ENCODE measurements around the gene PFN4. TPM values are rescaled to one million over a fixed set of nuclear protein-coding genes. Genes with fewer than 3 reads are reported as not detected.
A peak's percentile ranks its signal among the peaks of the same experiment; 100 is the strongest.
"Not testable (repeated sequence)": the region's sequence is repeated elsewhere in the genome, so short reads cannot be mapped to it uniquely, and the experiment has no call there.

Gene PFN4
- not detected for total RNA-seq

GRCh38 chr2:24123195-24123921 is at the start of gene PFN4, which contains the start of gene FAM228B:
TSS of gene PFN4 (minus strand) at chr2:24123334. CDS start at chr2:24122535, 799 bp downstream.
TSS of gene FAM228B (plus strand) at chr2:24123469. CDS start at chr2:24124362, 893 bp downstream.
- DNase-seq (ENCODE audit: low spot score in 2 of 2) = peak; percentile 89 to 90
- FAIRE-seq = no peak

GRCh38 chr2:24169023-24169422 is 45.9 kb upstream of the PFN4 start:
- FAIRE-seq = no peak
- no peak for DNase-seq (ENCODE audit: low spot score in 2 of 2)

- FAIRE-seq (no peak), DNase-seq (ENCODE audit: low spot score in 2 of 2) (no peak)
Observed at GRCh38 chr2:24164416-24164973, 41.4 kb upstream of the PFN4 start.

- FAIRE-seq (no peak), DNase-seq (ENCODE audit: low spot score in 2 of 2) (no peak)
Observed at GRCh38 chr2:24163601-24164000, 40.5 kb upstream of the PFN4 start.

GRCh38 chr2:24163186-24163585 is 40.1 kb upstream of the PFN4 start:
- FAIRE-seq (no peak), DNase-seq (ENCODE audit: low spot score in 2 of 2) (no peak)

- FAIRE-seq (no peak), DNase-seq (ENCODE audit: low spot score in 2 of 2) (no peak)
Observed at GRCh38 chr2:24162494-24162893, 39.4 kb upstream of the PFN4 start.

GRCh38 chr2:24160761-24161160 is 37.6 kb upstream of the PFN4 start:
- no peak for FAIRE-seq
- DNase-seq (ENCODE audit: low spot score in 2 of 2) = no peak

- FAIRE-seq = no peak
- no peak for DNase-seq (ENCODE audit: low spot score in 2 of 2)
Observed at GRCh38 chr2:24159708-24160107, 36.6 kb upstream of the PFN4 start.

GRCh38 chr2:24158131-24158530 is 35.0 kb upstream of the PFN4 start:
- no peak for FAIRE-seq

GRCh38 chr2:24153478-24153877 is 30.3 kb upstream of the PFN4 start:
- no peak for DNase-seq (ENCODE audit: low spot score in 2 of 2)
- no peak for FAIRE-seq

More at GRCh38 chr2:24158131-24158530, 35.0 kb upstream of the PFN4 start:
- no peak for DNase-seq (ENCODE audit: low spot score in 2 of 2)

GRCh38 chr2:24152413-24153197 is 29.5 kb upstream of the PFN4 start:
- FAIRE-seq (no peak), DNase-seq (ENCODE audit: low spot score in 2 of 2) (no peak)

- no peak for DNase-seq (ENCODE audit: low spot score in 2 of 2)
- no peak for FAIRE-seq
Observed at GRCh38 chr2:24147364-24147763, 24.2 kb upstream of the PFN4 start.

GRCh38 chr2:24140305-24140704 is 17.2 kb upstream of the PFN4 start:
- not testable (repeated sequence) for FAIRE-seq; DNase-seq (ENCODE audit: low spot score in 2 of 2)

GRCh38 chr2:24132543-24132942 is 9.4 kb upstream of the PFN4 start:
- no peak for FAIRE-seq
- DNase-seq (ENCODE audit: low spot score in 2 of 2) = no peak

GRCh38 chr2:24125956-24126355 is 2.8 kb upstream of the PFN4 start:
- FAIRE-seq = no peak
- DNase-seq (ENCODE audit: low spot score in 2 of 2) = no peak

GRCh38 chr2:24123922-24124580 is 917 bp upstream of the PFN4 start:
- FAIRE-seq (no peak), DNase-seq (ENCODE audit: low spot score in 2 of 2) (no peak)

GRCh38 chr2:24122366-24123194 is 554 bp downstream of the PFN4 start:
- no peak for FAIRE-seq
- no peak for DNase-seq (ENCODE audit: low spot score in 2 of 2)

GRCh38 chr2:24121469-24121868 is 1.7 kb downstream of the PFN4 start:
- no peak for FAIRE-seq

GRCh38 chr2:24121066-24121465 is 2.1 kb downstream of the PFN4 start:
- no peak for DNase-seq (ENCODE audit: low spot score in 2 of 2)
- FAIRE-seq = no peak

More at GRCh38 chr2:24121469-24121868, 1.7 kb downstream of the PFN4 start:
- DNase-seq (ENCODE audit: low spot score in 2 of 2) = no peak

- FAIRE-seq = no peak
- no peak for DNase-seq (ENCODE audit: low spot score in 2 of 2)
Observed at GRCh38 chr2:24117902-24118301, 5.2 kb downstream of the PFN4 start.
